ENCODE measurements around the gene POU6F2.

POU6F2 gene

DNA sequence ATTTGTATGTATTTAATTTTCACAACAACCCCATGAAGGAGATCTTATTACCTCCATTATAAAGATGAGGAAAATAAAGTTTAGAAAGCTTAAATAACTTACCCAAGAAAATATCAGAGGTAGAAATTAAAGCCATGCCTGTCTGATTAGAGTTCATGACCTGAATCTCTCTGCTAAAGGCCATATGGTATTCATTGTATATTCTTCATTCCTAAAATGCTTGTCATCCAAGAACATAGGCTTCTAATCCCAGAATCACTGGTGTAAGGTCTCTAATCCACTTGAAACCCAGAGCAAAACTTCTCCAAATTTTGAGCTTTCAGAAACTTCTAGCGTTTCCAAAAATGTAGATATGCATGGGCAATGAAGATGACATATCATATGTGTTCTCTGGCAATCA is 516.2 kb downstream of the POU6F2 start:
- DNase-seq, result no peak
- no peaks in the 10 kb centered on the region for H3K4me1 Mint-ChIP-seq (ENCODE audit: low read depth in 2 of 2)
- no peak overlapping the region for H3K4me3 Mint-ChIP-seq
- H3K36me3 Mint-ChIP-seq (ENCODE audit: insufficient read depth), result no peaks in the 10 kb centered on the region
- H3K27me3 Mint-ChIP-seq, result peaks cover 39 to 54% of the 10 kb centered on the region in 2 donors
- H3K9me3 Mint-ChIP-seq, result no peaks in the 10 kb centered on the region
- no peak overlapping the region for H3K27ac Mint-ChIP-seq
- ATAC-seq (replicated peaks), result no peak

DNA sequence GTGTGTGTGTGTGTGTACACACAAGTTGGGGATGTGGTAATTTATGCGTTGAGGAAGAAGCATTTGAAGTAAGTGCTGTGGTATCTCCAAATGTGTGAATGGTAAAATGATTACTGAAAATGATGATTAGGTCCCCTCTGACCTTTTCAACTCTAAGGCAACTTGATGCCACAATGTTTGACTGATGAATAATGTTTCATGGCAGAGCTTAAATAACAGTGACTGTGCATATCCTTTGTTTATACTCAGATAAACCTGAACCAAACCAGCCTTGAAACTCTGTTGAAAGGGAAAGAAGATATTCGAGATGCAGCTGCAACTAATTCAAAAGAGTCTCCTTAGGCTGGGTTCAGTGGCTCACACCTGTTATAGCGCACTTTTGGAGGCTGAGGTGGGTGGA is 523.6 kb downstream of the POU6F2 start:
- Mint-ChIP-seq H3K9me3 (no peaks in the 10 kb centered on the region), H3K27ac (no peak overlapping the region), H3K4me3 (no peak overlapping the region), H3K27me3 (peaks cover 39 to 54% of the 10 kb centered on the region in 2 donors), H3K4me1 (ENCODE audit: low read depth in 2 of 2) (no peaks in the 10 kb centered on the region), H3K36me3 (ENCODE audit: insufficient read depth) (no peaks in the 10 kb centered on the region)
- ATAC-seq (replicated peaks), result no peak
- DNase-seq, result no peak

DNA sequence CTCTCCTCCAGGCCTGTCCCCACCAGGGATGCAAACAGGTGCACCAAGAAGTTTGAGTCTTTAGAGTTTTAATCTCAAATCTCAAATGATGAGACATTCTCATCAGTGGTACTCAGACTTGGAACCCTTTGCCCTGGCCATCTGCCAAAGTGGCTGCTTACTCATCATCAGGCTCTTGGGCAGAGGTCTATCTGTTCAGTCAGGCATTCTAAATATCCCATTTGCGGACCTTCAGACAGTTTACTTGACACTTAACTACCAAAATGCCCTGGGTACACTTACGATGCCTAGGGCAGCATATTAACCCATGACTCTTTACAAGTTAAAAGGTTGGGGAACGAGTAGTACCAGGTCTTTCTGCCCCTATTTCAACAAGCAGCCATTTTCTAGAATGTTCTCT is 527.3 kb downstream of the POU6F2 start:
- DNase-seq, result no peak
- Mint-ChIP-seq H3K4me3 (no peak overlapping the region), H3K27me3 (peaks cover 14 to 38% of the 10 kb centered on the region in 2 donors), H3K9me3 (no peaks in the 10 kb centered on the region), H3K36me3 (ENCODE audit: insufficient read depth) (peaks cover 3% of the 10 kb centered on the region), H3K4me1 (ENCODE audit: low read depth in 2 of 2) (peaks cover 0 to 5% of the 10 kb centered on the region in 2 donors), H3K27ac (no peak overlapping the region)
- no peak for ATAC-seq (replicated peaks)

GRCh38 chr7:39507866-39508551 is 530.3 kb downstream of the POU6F2 start:
- Mint-ChIP-seq H3K4me3 (no peak overlapping the region), H3K27me3 (peaks cover 11 to 39% of the 10 kb centered on the region in 2 donors), H3K4me1 (ENCODE audit: low read depth in 2 of 2) (peaks cover 0 to 5% of the 10 kb centered on the region in 2 donors), H3K9me3 (no peaks in the 10 kb centered on the region), H3K36me3 (ENCODE audit: insufficient read depth) (peaks cover 3% of the 10 kb centered on the region), H3K27ac (no peak overlapping the region)
- DNase-seq (no peak), ATAC-seq (replicated peaks) (no peak)

DNA sequence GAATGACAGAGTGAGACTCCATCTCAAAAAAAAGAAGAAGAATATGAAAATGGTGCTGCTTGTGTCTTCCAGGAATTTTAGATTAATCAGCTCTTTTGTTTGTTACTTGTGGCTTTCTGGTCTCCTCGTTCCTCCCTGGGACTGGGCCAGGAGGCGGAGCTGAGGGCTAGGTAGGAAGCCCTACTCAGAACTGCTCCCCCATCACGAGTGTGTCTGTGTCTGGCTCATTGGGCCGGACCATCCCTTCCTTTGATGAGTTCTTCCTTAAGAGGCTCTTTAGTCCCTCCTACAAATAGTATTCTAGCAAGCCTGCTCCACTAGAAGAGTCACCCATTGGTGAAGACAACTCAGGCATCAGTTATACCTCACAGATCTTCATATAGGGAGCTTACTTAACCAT is 531.7 kb downstream of the POU6F2 start:
- Mint-ChIP-seq H3K9me3 (no peaks in the 10 kb centered on the region), H3K4me3 (no peak overlapping the region), H3K36me3 (ENCODE audit: insufficient read depth) (peaks cover 3% of the 10 kb centered on the region), H3K4me1 (ENCODE audit: low read depth in 2 of 2) (peaks cover 0 to 5% of the 10 kb centered on the region in 2 donors), H3K27me3 (peaks cover 11 to 39% of the 10 kb centered on the region in 2 donors), H3K27ac (no peak overlapping the region)
- ATAC-seq (replicated peaks) (no peak), DNase-seq (no peak)

- DNase-seq (no peak), ATAC-seq (replicated peaks) (no peak)
- no peak overlapping the region for H3K4me3 Mint-ChIP-seq
- no peak overlapping the region for H3K27ac Mint-ChIP-seq
- peaks cover 0 to 5% of the 10 kb centered on the region in 2 donors for H3K4me1 Mint-ChIP-seq (ENCODE audit: low read depth in 2 of 2)
- H3K36me3 Mint-ChIP-seq (ENCODE audit: insufficient read depth), result peaks cover 3% of the 10 kb centered on the region
- H3K9me3 Mint-ChIP-seq, result no peaks in the 10 kb centered on the region
- H3K27me3 Mint-ChIP-seq, result peaks cover 11 to 39% of the 10 kb centered on the region in 2 donors
Measured at GRCh38 chr7:39509912-39510311, 532.2 kb downstream of the POU6F2 start.

GRCh38 chr7:39510864-39511354 is 533.2 kb downstream of the POU6F2 start:
- H3K27ac Mint-ChIP-seq, result no peak overlapping the region
- peaks cover 3% of the 10 kb centered on the region for H3K36me3 Mint-ChIP-seq (ENCODE audit: insufficient read depth)
- peaks cover 0 to 5% of the 10 kb centered on the region in 2 donors for H3K4me1 Mint-ChIP-seq (ENCODE audit: low read depth in 2 of 2)
- DNase-seq (no peak), ATAC-seq (replicated peaks) (no peak)
- H3K9me3 Mint-ChIP-seq, result no peaks in the 10 kb centered on the region
- no peak overlapping the region for H3K4me3 Mint-ChIP-seq
- peaks cover 12 to 36% of the 10 kb centered on the region in 2 donors for H3K27me3 Mint-ChIP-seq

DNA sequence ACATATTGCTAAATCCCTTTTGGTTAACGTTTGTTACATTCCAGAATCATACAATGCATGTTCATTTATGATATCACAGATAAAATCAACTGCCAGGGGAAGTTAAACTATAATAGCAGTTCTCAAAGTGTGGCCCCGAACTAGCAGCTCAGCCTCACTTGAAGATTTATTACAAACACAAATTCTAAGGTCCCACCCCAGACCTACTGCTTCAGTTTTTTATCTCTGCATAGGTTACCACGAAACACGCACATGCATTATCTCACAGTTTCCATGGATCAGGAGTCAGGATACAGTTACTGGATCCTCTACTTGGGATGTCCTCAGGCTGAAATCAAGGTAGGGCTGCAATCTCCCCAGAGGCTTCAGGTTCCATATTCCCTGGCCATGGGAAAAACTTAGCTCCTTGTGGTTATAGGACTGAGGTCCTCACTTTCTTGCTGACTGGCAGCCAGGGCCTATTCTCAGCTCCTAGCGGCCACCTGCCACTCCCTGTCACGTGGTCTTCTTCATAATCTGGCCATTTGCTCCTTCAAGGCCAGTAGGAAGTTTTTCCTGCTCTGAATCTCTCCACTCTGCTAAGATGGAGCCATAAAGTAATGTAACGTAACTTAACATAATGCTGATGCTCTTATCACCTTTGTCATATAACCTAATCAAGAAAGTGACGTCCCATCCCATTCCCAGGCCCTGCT is 538.0 kb downstream of the POU6F2 start:
- Mint-ChIP-seq H3K4me3 (no peak overlapping the region), H3K4me1 (ENCODE audit: low read depth in 2 of 2) (peaks cover 4 to 5% of the 10 kb centered on the region in 2 donors), H3K27ac (no peak overlapping the region), H3K9me3 (no peaks in the 10 kb centered on the region), H3K36me3 (ENCODE audit: insufficient read depth) (no peaks in the 10 kb centered on the region), H3K27me3 (peaks cover 15 to 25% of the 10 kb centered on the region in 2 donors)
- no peak for DNase-seq
- no peak for ATAC-seq (replicated peaks)

DNA sequence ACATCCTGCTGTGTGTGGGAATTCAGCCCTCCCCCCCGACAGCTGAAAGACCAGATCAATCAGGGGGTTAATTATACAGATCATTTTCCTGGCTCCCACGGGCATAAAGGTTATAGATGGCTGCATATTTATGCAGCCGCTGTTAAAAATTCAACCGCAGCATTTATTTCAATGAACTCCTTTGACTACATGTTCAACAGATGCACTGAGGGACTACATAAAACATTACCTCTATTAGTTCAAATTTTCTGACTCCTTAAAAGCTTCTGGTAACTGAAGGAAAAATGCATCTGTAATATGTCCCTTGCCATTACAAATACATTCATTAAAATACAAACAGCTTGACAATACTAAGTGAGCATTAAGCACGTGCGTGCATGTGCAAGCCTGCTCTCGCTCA is 538.8 kb downstream of the POU6F2 start:
- Mint-ChIP-seq H3K4me1 (ENCODE audit: low read depth in 2 of 2) (peaks cover 4 to 5% of the 10 kb centered on the region in 2 donors), H3K4me3 (no peak overlapping the region), H3K9me3 (no peaks in the 10 kb centered on the region), H3K27me3 (peaks cover 15 to 18% of the 10 kb centered on the region in 2 donors), H3K27ac (no peak overlapping the region), H3K36me3 (ENCODE audit: insufficient read depth) (no peaks in the 10 kb centered on the region)
- DNase-seq (no peak), ATAC-seq (replicated peaks) (no peak)

GRCh38 chr7:39517240-39517639 is 539.5 kb downstream of the POU6F2 start:
- Mint-ChIP-seq H3K4me3 (no peak overlapping the region), H3K36me3 (ENCODE audit: insufficient read depth) (no peaks in the 10 kb centered on the region), H3K9me3 (no peaks in the 10 kb centered on the region), H3K27ac (no peak overlapping the region), H3K27me3 (peaks cover 18% of the 10 kb centered on the region in 2 donors), H3K4me1 (ENCODE audit: low read depth in 2 of 2) (peaks cover 4 to 5% of the 10 kb centered on the region in 2 donors)
- DNase-seq (no peak), ATAC-seq (replicated peaks) (no peak)
